Effector memory CD8-positive, alpha-beta T cell (primary cell): ENCODE data around the gene RBM34.
"Not testable (repeated sequence)": the region's sequence is repeated elsewhere in the genome, so short reads cannot be mapped to it uniquely, and the experiment has no call there.

Experiments used
- ATAC-seq: fragments of 150-1000 bp; cut with Tn5 transposase; replicated peaks from 2 replicates; pipeline ENCODE4 v1.10.0; 2021; ENCODE audit warnings: mild to moderate bottlenecking, moderate library complexity
- DNase-seq, 3 experiments: peaks; one replicate each; pipeline ENCODE4 v3.0.0; 2021
- H3K27ac Mint-ChIP-seq, 2 donors: one replicate each; pipeline ENCODE4 v1.8.0; 2022; ENCODE audit warnings: mild to moderate bottlenecking in 2 of 2, mixed read lengths in 2 of 2, moderate library complexity in 2 of 2
- H3K27me3 Mint-ChIP-seq, 2 donors: one replicate each; pipeline ENCODE4 v1.8.0; 2022; ENCODE audit warnings: mixed read lengths in 2 of 2
- H3K36me3 Mint-ChIP-seq: one replicate; pipeline ENCODE4 v1.8.0; 2022; ENCODE audit warnings: mild to moderate bottlenecking, moderate library complexity, mixed read lengths; ENCODE audit not compliant: insufficient read depth
- H3K4me1 Mint-ChIP-seq, 2 donors: one replicate each; pipeline ENCODE4 v1.8.0; 2022; ENCODE audit warnings: low read depth in 2 of 2, mixed read lengths in 2 of 2
- H3K4me3 Mint-ChIP-seq, 2 donors: one replicate each; pipeline ENCODE4 v1.8.0; 2022; ENCODE audit warnings: mild to moderate bottlenecking in 2 of 2, mixed read lengths in 2 of 2, moderate library complexity in 2 of 2
- H3K9me3 Mint-ChIP-seq, 2 donors: one replicate each; pipeline ENCODE4 v1.8.0; 2022; ENCODE audit warnings: mixed read lengths in 2 of 2

Gene RBM34

GRCh38 chr1:235169986-235170385 is 8.9 kb upstream of the RBM34 start:
- H3K9me3 Mint-ChIP-seq, result no peaks in the 10 kb centered on the region
- no peaks in the 10 kb centered on the region for H3K4me1 Mint-ChIP-seq
- DNase-seq, result no peak
- H3K36me3 Mint-ChIP-seq, result peaks cover 78% of the 10 kb centered on the region
- H3K27ac Mint-ChIP-seq, result peak overlapping the region in 1 of 2 donors; percentile 6
- H3K27me3 Mint-ChIP-seq, result no peaks in the 10 kb centered on the region
- H3K4me3 Mint-ChIP-seq, result no peak overlapping the region
- ATAC-seq, result no peak

GRCh38 chr1:235168375-235168774 is 7.3 kb upstream of the RBM34 start:
- Mint-ChIP-seq H3K27me3 (no peaks in the 10 kb centered on the region), H3K4me1 (no peaks in the 10 kb centered on the region), H3K9me3 (no peaks in the 10 kb centered on the region), H3K36me3 (peaks cover 68% of the 10 kb centered on the region), H3K27ac (no peak overlapping the region), H3K4me3 (no peak overlapping the region)
- no peak for ATAC-seq
- no peak for DNase-seq

GRCh38 chr1:235161685-235162327 is 756 bp upstream of the RBM34 start:
- peaks cover 14% of the 10 kb centered on the region for H3K36me3 Mint-ChIP-seq
- H3K9me3 Mint-ChIP-seq, result no peaks in the 10 kb centered on the region
- DNase-seq (no peak), ATAC-seq (no peak)
- no peaks in the 10 kb centered on the region for H3K27me3 Mint-ChIP-seq
- H3K27ac Mint-ChIP-seq, result peak overlapping the region; percentile 97 to 98
- peaks cover 6 to 8% of the 10 kb centered on the region in 2 donors for H3K4me1 Mint-ChIP-seq
- H3K4me3 Mint-ChIP-seq, result peak overlapping the region in 1 of 2 donors; percentile 96

GRCh38 chr1:235160383-235160956 is 580 bp downstream of the RBM34 start:
- Mint-ChIP-seq H3K27me3 (no peaks in the 10 kb centered on the region), H3K9me3 (no peaks in the 10 kb centered on the region), H3K4me3 (peak overlapping the region in 1 of 2 donors; percentile 96), H3K4me1 (peaks cover 6 to 8% of the 10 kb centered on the region in 2 donors), H3K27ac (peak overlapping the region; percentile 97 to 98), H3K36me3 (peaks cover 11% of the 10 kb centered on the region)
- DNase-seq (no peak), ATAC-seq (peak; percentile 63)

- ATAC-seq, H3K27me3 Mint-ChIP-seq, H3K9me3 Mint-ChIP-seq, DNase-seq, H3K4me1 Mint-ChIP-seq: not testable (repeated sequence)
- peak overlapping the region; percentile 97 to 98 for H3K27ac Mint-ChIP-seq
- H3K36me3 Mint-ChIP-seq, result peaks cover 12% of the 10 kb centered on the region
- peak overlapping the region in 1 of 2 donors; percentile 96 for H3K4me3 Mint-ChIP-seq
Observed at GRCh38 chr1:235159930-235160329, 1.1 kb downstream of the RBM34 start.

- H3K4me1 Mint-ChIP-seq, H3K27me3 Mint-ChIP-seq, H3K27ac Mint-ChIP-seq, H3K9me3 Mint-ChIP-seq, ATAC-seq, DNase-seq: not testable (repeated sequence)
- H3K36me3 Mint-ChIP-seq, result peaks cover 15% of the 10 kb centered on the region
- peak overlapping the region in 1 of 2 donors; percentile 96 for H3K4me3 Mint-ChIP-seq
Observed at GRCh38 chr1:235159284-235159683, 1.8 kb downstream of the RBM34 start.

GRCh38 chr1:235158680-235159079 is 2.4 kb downstream of the RBM34 start:
- peaks cover 18% of the 10 kb centered on the region for H3K36me3 Mint-ChIP-seq
- H3K27me3 Mint-ChIP-seq, result no peaks in the 10 kb centered on the region
- H3K9me3 Mint-ChIP-seq, result no peaks in the 10 kb centered on the region
- ATAC-seq (no peak), DNase-seq (no peak)
- H3K27ac Mint-ChIP-seq, result no peak overlapping the region
- no peak overlapping the region for H3K4me3 Mint-ChIP-seq
- peaks cover 9 to 11% of the 10 kb centered on the region in 2 donors for H3K4me1 Mint-ChIP-seq

- Mint-ChIP-seq H3K4me1 (peaks cover 9 to 17% of the 10 kb centered on the region in 2 donors), H3K27me3 (no peaks in the 10 kb centered on the region), H3K9me3 (no peaks in the 10 kb centered on the region), H3K27ac (no peak overlapping the region), H3K36me3 (peaks cover 33% of the 10 kb centered on the region), H3K4me3 (no peak overlapping the region)
- ATAC-seq (no peak), DNase-seq (no peak)
Observed at GRCh38 chr1:235157150-235157549, 3.9 kb downstream of the RBM34 start.

- Mint-ChIP-seq H3K27ac (no peak overlapping the region), H3K36me3 (peaks cover 35% of the 10 kb centered on the region), H3K27me3 (no peaks in the 10 kb centered on the region), H3K4me3 (no peak overlapping the region), H3K9me3 (no peaks in the 10 kb centered on the region), H3K4me1 (peaks cover 7 to 16% of the 10 kb centered on the region in 2 donors)
- no peak for ATAC-seq
- DNase-seq, result no peak
Observed at GRCh38 chr1:235156740-235157139, 4.3 kb downstream of the RBM34 start.

GRCh38 chr1:235156265-235156664 is 4.8 kb downstream of the RBM34 start:
- H3K36me3 Mint-ChIP-seq, result peaks cover 40% of the 10 kb centered on the region
- no peaks in the 10 kb centered on the region for H3K9me3 Mint-ChIP-seq
- H3K27ac Mint-ChIP-seq, result no peak overlapping the region
- no peaks in the 10 kb centered on the region for H3K27me3 Mint-ChIP-seq
- peaks cover 8 to 16% of the 10 kb centered on the region in 2 donors for H3K4me1 Mint-ChIP-seq
- no peak overlapping the region for H3K4me3 Mint-ChIP-seq
- ATAC-seq (no peak), DNase-seq (no peak)

GRCh38 chr1:235152235-235152634 is 8.8 kb downstream of the RBM34 start:
- no peak for DNase-seq
- Mint-ChIP-seq H3K9me3 (no peaks in the 10 kb centered on the region), H3K27me3 (no peaks in the 10 kb centered on the region), H3K36me3 (peaks cover 80% of the 10 kb centered on the region), H3K4me1 (peaks cover 18 to 26% of the 10 kb centered on the region in 2 donors), H3K4me3 (no peak overlapping the region), H3K27ac (no peak overlapping the region)
- ATAC-seq, result no peak

- peak overlapping the region; percentile 46 to 82 for H3K27ac Mint-ChIP-seq
- H3K27me3 Mint-ChIP-seq, result no peaks in the 10 kb centered on the region
- H3K4me3 Mint-ChIP-seq, result no peak overlapping the region
- H3K9me3 Mint-ChIP-seq, result no peaks in the 10 kb centered on the region
- no peak for ATAC-seq
- H3K4me1 Mint-ChIP-seq, result peaks cover 18 to 26% of the 10 kb centered on the region in 2 donors
- no peak for DNase-seq
- peaks cover 92% of the 10 kb centered on the region for H3K36me3 Mint-ChIP-seq
Observed at GRCh38 chr1:235151033-235151432, 10.0 kb downstream of the RBM34 start.

- ATAC-seq (no peak), DNase-seq (no peak)
- H3K4me3 Mint-ChIP-seq, result no peak overlapping the region
- H3K27me3 Mint-ChIP-seq, result no peaks in the 10 kb centered on the region
- peaks cover 98% of the 10 kb centered on the region for H3K36me3 Mint-ChIP-seq
- H3K27ac Mint-ChIP-seq, result peak overlapping the region in 1 of 2 donors; percentile 46
- no peaks in the 10 kb centered on the region for H3K9me3 Mint-ChIP-seq
- H3K4me1 Mint-ChIP-seq, result peaks cover 18 to 26% of the 10 kb centered on the region in 2 donors
Observed at GRCh38 chr1:235149824-235150223, 11.2 kb downstream of the RBM34 start.

- DNase-seq (no peak), ATAC-seq (no peak)
- H3K4me1 Mint-ChIP-seq, result peaks cover 16 to 24% of the 10 kb centered on the region in 2 donors
- H3K4me3 Mint-ChIP-seq, result no peak overlapping the region
- H3K27ac Mint-ChIP-seq, result no peak overlapping the region
- peaks cover 96% of the 10 kb centered on the region for H3K36me3 Mint-ChIP-seq
- H3K9me3 Mint-ChIP-seq, result no peaks in the 10 kb centered on the region
- no peaks in the 10 kb centered on the region for H3K27me3 Mint-ChIP-seq
Observed at GRCh38 chr1:235147269-235147668, 13.8 kb downstream of the RBM34 start.
